ENCODE results near the gene UBQLNL.

DNA sequence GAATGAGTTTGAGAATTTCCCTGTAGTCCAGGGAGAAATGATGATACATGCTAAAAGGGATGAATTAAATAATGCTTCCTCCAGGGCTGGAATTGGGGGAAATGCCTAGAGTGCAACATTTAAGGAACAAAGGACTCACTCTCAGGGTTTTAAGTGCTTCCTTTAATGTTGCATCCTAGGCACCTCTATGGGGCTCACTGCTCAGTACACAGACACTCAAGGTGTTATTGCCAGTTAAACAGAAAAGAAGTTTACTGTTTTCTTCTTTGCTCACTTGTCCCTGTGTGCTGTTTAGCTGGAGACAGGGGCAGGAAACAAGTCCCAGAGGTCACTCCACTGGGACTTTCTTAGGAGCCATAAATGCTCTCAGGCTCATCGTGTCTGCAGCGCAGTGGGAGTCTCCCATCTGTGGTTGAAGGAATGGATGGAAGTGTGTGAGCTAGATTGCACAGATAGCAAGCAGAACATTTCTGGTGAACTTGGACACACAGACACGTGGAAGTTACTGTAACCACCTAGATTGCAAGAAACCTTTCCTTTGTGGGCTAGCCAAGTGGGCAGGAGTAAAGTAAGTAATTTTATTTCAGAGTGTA, 40.2 kb upstream of the UBQLNL start:
- TF ChIP-seq POLR2AphosphoS5 (IDR thresholded peaks at IDR 0.05; ENCODE audit: borderline replicate concordance, low read depth, low read length) (no peak), EZH2 (IDR thresholded peaks at IDR 0.05) (no peak), FOXP2 (optimal IDR thresholded peaks at IDR 0.05; ENCODE audit: control extremely low read depth, extremely low read length, insufficient read depth) (no peak)

All from SK-N-MC (cell line).